Measurements from ENCODE around the gene ZMYM2.
A peak's percentile ranks its signal among the peaks of the same experiment; 100 is the strongest.

The ZMYM2 gene

DNA sequence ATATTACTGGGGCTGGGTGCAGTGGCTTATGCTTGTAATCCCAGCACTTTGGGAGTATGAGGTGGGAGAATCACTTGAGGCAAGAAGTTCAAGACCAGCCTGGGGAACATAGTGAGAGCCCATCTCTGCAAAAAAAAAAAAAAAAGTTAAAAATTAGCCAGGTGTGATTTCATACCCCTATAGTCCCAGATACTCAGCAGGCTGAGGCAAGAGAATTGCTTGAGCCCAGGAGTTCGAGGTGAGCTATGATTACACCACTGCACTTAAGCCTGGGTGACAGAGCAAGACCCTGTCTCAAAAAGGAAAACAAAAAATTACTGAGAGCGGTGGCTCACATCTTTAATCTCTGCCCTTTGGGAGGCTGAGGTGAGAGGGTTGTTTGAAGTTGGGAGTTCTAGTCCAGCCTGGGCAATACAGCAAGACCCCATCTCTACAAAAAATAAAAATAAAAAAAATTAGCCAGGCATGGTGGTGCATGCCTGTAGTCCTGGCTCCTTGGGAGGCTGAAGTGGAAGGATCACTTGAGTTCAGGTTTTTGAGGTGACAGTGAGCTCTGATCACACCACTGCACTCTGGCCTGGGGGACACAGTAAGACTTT, 87.5 kb downstream of the ZMYM2 start:
- Histone ChIP-seq H3K9me3 (ENCODE audit: control insufficient read depth, low read length) (no peaks in the 10 kb centered on the region), H3K4me3 (ENCODE audit: extremely low read depth, insufficient read depth, low read length, poor library complexity, severe bottlenecking) (no peak overlapping the region), H3K36me3 (ENCODE audit: control insufficient read depth, insufficient read depth, low read length) (peaks cover 52% of the 10 kb centered on the region), H3K27ac (ENCODE audit: low read depth, low read length, severe bottlenecking) (no peak overlapping the region), H3K4me1 (ENCODE audit: control insufficient read depth, insufficient read depth, low read length, poor library complexity, severe bottlenecking) (no peaks in the 10 kb centered on the region)
- WGBS, 2 experiments (ENCODE audit: insufficient coverage in 2 of 2) = 100% methylated on average over 1 of the region's 2 CpGs; no CpG with 5 or more reads in 1 of the 2 experiments

DNA sequence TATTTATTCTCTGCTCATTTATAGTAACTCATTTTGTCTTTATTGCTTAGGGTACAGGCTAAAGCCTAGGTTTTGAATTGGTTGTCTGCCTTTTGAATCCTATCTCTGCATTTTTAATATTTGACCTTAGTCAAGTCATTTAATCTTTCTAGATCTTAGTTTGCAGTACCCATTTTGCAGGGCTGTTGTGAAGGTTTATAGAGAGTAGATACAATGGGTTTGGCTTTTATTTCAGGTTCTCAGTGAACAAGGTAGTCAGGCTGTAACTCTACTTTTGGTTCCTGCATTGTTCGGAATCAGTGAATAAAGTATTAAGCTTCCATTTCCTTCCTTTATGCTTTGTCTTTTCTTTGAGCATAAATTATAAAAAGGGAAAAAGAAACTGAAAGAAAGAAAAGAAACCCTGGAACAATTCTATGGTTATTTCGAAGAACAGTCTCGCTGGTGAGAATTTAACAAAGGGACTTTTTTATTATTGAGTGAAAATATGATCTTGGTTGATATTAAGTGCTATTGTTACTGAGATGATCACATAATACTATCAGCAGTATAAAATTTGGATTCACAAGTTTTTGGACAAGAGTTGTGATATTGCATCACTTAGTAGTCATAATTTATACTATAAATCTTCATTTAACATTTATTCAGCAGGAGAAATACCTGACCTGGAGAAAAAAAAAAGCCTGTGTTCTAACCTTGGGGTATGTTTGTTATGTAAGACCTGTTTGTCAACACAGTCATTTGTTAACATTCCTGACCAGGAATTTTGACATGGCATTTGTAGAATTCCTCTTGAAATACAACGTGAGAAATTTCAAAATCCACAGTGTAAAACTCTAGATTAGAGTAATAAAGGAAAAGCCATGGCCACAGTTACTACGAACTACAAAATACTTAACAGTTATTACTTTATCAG, 91.3 kb downstream of the ZMYM2 start:
- Histone ChIP-seq H3K27ac (ENCODE audit: low read depth, low read length, severe bottlenecking) (peak overlapping the region; percentile 16), H3K9me3 (ENCODE audit: control insufficient read depth, low read length) (no peaks in the 10 kb centered on the region), H3K4me1 (ENCODE audit: control insufficient read depth, insufficient read depth, low read length, poor library complexity, severe bottlenecking) (no peaks in the 10 kb centered on the region), H3K4me3 (ENCODE audit: extremely low read depth, insufficient read depth, low read length, poor library complexity, severe bottlenecking) (no peak overlapping the region), H3K36me3 (ENCODE audit: control insufficient read depth, insufficient read depth, low read length) (peaks cover 42% of the 10 kb centered on the region)
- WGBS, 2 experiments (ENCODE audit: insufficient coverage in 2 of 2) = 100% methylated on average over 1 to 2 of the region's 5 CpGs

DNA sequence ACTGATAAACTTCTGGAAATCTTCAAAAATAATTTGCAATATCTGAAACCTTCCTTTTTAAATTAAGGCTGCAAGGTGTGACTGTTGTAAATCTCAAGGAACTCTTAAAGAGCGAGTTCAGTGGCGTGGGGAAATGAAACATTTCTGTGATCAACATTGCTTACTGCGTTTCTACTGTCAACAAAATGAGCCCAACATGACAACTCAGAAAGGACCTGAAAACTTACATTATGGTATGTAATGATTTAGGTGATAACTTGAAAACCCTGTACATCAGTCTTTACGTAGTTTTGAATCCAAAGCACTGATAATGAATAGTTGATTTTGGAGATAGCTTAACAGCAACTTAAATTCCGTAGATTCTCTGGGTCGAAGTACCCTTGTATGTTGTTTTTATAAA, 92.8 kb downstream of the ZMYM2 start:
- Histone ChIP-seq H3K9me3 (ENCODE audit: control insufficient read depth, low read length) (no peaks in the 10 kb centered on the region), H3K36me3 (ENCODE audit: control insufficient read depth, insufficient read depth, low read length) (peaks cover 45% of the 10 kb centered on the region), H3K4me1 (ENCODE audit: control insufficient read depth, insufficient read depth, low read length, poor library complexity, severe bottlenecking) (no peaks in the 10 kb centered on the region), H3K4me3 (ENCODE audit: extremely low read depth, insufficient read depth, low read length, poor library complexity, severe bottlenecking) (no peak overlapping the region), H3K27ac (ENCODE audit: low read depth, low read length, severe bottlenecking) (no peak overlapping the region)
- WGBS, 2 experiments (ENCODE audit: insufficient coverage in 2 of 2) = 100% methylated on average over 2 to 5 of the region's 6 CpGs

DNA sequence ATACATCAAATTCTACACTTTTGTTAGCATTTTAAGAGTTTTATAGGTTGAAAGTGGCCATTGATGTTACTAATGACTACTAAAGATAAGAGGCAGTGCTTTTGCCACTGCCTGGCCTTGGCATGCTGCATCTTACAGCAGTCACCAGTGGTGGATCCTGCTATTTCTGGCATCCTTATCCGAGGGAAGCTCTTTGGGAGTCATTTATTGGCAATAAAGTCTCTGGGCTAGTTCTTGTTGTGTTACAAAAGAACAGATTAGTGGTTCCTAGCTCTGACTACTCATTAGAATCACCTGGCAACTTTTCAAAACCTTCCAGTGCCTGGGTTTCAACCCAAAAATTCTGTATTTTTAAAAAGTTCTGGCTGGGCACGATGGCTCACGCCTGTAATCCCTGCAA, 94.5 kb downstream of the ZMYM2 start:
- H3K9me3 ChIP-seq (ENCODE audit: control insufficient read depth, low read length) = no peaks in the 10 kb centered on the region
- H3K4me1 ChIP-seq (ENCODE audit: control insufficient read depth, insufficient read depth, low read length, poor library complexity, severe bottlenecking) = no peaks in the 10 kb centered on the region
- H3K36me3 ChIP-seq (ENCODE audit: control insufficient read depth, insufficient read depth, low read length) = peaks cover 60% of the 10 kb centered on the region
- no peak overlapping the region for H3K4me3 ChIP-seq (ENCODE audit: extremely low read depth, insufficient read depth, low read length, poor library complexity, severe bottlenecking)
- WGBS, 2 experiments (ENCODE audit: insufficient coverage in 2 of 2) = 96% methylated on average over 3 of the region's 3 CpGs; no CpG with 5 or more reads in 1 of the 2 experiments
- H3K27ac ChIP-seq (ENCODE audit: low read depth, low read length, severe bottlenecking) = no peak overlapping the region

DNA sequence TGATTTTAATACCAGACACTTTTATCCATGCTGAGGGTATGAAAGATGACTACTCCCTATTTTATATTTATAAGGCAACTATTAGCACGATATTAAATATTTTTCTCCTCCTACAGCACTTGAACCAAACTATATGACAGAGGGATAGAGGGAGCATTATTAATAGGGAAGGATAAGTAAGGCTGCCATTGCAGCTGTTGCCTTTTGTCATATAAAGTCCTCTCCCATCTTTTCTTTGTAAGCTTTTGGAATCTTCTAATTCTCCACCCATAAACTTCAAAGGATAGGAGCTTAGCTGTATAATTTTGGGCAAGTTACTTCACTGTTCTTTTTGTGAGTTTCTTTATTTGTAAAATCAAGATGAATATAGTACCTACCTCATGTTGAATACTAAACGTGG, 95.4 kb downstream of the ZMYM2 start:
- Histone ChIP-seq H3K4me3 (ENCODE audit: extremely low read depth, insufficient read depth, low read length, poor library complexity, severe bottlenecking) (no peak overlapping the region), H3K9me3 (ENCODE audit: control insufficient read depth, low read length) (no peaks in the 10 kb centered on the region), H3K4me1 (ENCODE audit: control insufficient read depth, insufficient read depth, low read length, poor library complexity, severe bottlenecking) (no peaks in the 10 kb centered on the region), H3K36me3 (ENCODE audit: control insufficient read depth, insufficient read depth, low read length) (peaks cover 62% of the 10 kb centered on the region), H3K27ac (ENCODE audit: low read depth, low read length, severe bottlenecking) (no peak overlapping the region)
- no CpG with 5 or more reads among the region's 2 CpGs for WGBS, 2 experiments (ENCODE audit: insufficient coverage in 2 of 2)

DNA sequence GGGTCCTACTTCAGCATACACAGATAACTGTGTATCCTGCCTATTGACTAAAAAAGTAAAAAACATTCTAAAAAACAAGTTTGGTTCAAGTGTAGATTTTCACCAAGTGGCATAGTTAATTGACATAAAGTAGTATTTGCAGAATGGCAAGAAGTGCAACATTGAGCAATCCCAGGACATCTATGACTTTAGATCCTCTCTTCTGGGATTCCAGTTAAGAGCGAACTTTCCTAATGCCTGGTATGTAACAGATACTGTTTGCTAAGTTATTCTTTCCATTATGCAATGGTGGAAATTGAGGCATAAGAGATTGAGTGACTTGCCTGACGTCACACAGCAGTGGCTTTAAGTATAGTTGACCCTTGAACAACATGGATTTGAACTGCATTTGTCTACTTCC, 96.1 kb downstream of the ZMYM2 start:
- H3K4me3 ChIP-seq (ENCODE audit: extremely low read depth, insufficient read depth, low read length, poor library complexity, severe bottlenecking) = no peak overlapping the region
- no peaks in the 10 kb centered on the region for H3K9me3 ChIP-seq (ENCODE audit: control insufficient read depth, low read length)
- no peak overlapping the region for H3K27ac ChIP-seq (ENCODE audit: low read depth, low read length, severe bottlenecking)
- H3K36me3 ChIP-seq (ENCODE audit: control insufficient read depth, insufficient read depth, low read length) = peaks cover 65% of the 10 kb centered on the region
- WGBS, 2 experiments (ENCODE audit: insufficient coverage in 2 of 2) = 100% methylated on average over 1 of the region's 2 CpGs; no CpG with 5 or more reads in 1 of the 2 experiments
- no peaks in the 10 kb centered on the region for H3K4me1 ChIP-seq (ENCODE audit: control insufficient read depth, insufficient read depth, low read length, poor library complexity, severe bottlenecking)

DNA sequence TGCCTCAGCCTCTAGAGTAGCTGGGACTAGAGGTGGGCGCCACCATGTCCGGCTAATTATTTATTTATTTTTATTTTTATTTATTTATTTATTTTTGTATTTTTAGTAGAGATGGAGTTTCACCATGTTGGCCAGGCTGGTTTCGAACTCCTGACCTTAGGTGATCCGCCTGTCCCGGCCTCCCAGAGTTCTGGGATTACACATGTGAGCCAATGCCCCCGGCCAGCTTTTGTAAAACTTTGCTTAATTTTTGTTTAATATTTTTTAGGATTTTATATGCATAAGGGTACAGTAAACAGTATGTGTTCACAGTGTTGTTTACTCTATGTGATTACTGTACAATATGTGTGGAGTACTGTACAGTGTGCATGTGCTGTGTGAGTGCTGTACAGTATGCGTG, 98.7 kb downstream of the ZMYM2 start:
- WGBS, 2 experiments (ENCODE audit: insufficient coverage in 2 of 2) = 93 to 94% methylated on average over 3 of the region's 7 CpGs
- H3K36me3 ChIP-seq (ENCODE audit: control insufficient read depth, insufficient read depth, low read length) = peaks cover 90% of the 10 kb centered on the region
- H3K4me3 ChIP-seq (ENCODE audit: extremely low read depth, insufficient read depth, low read length, poor library complexity, severe bottlenecking) = no peak overlapping the region
- no peak overlapping the region for H3K27ac ChIP-seq (ENCODE audit: low read depth, low read length, severe bottlenecking)
- no peaks in the 10 kb centered on the region for H3K9me3 ChIP-seq (ENCODE audit: control insufficient read depth, low read length)
- no peaks in the 10 kb centered on the region for H3K4me1 ChIP-seq (ENCODE audit: control insufficient read depth, insufficient read depth, low read length, poor library complexity, severe bottlenecking)

DNA sequence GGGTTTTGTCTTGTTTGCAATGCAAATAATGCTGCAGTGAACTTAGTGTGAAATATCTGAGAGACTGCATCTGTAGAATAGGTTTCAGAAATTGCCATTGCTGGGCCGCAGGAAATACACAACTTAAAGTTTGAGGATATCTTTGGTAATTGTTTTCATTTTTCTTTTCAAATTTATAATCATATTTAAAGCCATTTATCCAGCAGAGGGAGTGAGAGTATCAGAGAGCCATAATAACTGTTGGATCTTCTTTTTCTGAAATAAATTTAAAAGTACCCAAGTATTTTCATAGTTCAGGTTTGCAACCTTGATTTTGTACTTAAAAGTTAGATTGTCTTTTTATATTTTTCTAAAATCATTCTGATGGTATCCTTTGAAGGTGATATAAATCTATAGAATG, 99.4 kb downstream of the ZMYM2 start:
- no peaks in the 10 kb centered on the region for H3K4me1 ChIP-seq (ENCODE audit: control insufficient read depth, insufficient read depth, low read length, poor library complexity, severe bottlenecking)
- no CpG with 5 or more reads among the region's 1 CpG for WGBS, 2 experiments (ENCODE audit: insufficient coverage in 2 of 2)
- H3K9me3 ChIP-seq (ENCODE audit: control insufficient read depth, low read length) = no peaks in the 10 kb centered on the region
- peaks cover 84% of the 10 kb centered on the region for H3K36me3 ChIP-seq (ENCODE audit: control insufficient read depth, insufficient read depth, low read length)
- H3K4me3 ChIP-seq (ENCODE audit: extremely low read depth, insufficient read depth, low read length, poor library complexity, severe bottlenecking) = no peak overlapping the region
- no peak overlapping the region for H3K27ac ChIP-seq (ENCODE audit: low read depth, low read length, severe bottlenecking)

DNA sequence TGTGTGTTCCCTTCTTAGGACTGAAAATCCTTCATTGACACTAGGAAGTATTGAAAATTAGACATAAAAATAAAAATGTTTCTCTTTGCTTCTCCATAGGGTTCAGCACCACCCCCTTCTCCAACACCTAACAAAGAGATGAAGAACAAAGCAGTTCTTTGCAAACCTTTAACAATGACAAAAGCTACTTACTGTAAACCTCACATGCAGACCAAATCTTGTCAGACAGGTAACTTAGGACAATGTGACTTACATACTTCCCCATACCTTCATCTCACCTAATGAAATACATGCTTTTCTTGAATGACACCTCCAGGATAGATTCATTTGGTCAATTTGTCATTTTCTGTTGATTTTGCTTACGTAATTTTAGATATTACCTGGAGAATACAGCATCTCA, 99.9 kb downstream of the ZMYM2 start:
- no peak overlapping the region for H3K4me3 ChIP-seq (ENCODE audit: extremely low read depth, insufficient read depth, low read length, poor library complexity, severe bottlenecking)
- peaks cover 78% of the 10 kb centered on the region for H3K36me3 ChIP-seq (ENCODE audit: control insufficient read depth, insufficient read depth, low read length)
- no peaks in the 10 kb centered on the region for H3K4me1 ChIP-seq (ENCODE audit: control insufficient read depth, insufficient read depth, low read length, poor library complexity, severe bottlenecking)
- no peaks in the 10 kb centered on the region for H3K9me3 ChIP-seq (ENCODE audit: control insufficient read depth, low read length)
- WGBS, 2 experiments (ENCODE audit: insufficient coverage in 2 of 2) = no CpG with 5 or more reads among the region's 1 CpG
- no peak overlapping the region for H3K27ac ChIP-seq (ENCODE audit: low read depth, low read length, severe bottlenecking)

DNA sequence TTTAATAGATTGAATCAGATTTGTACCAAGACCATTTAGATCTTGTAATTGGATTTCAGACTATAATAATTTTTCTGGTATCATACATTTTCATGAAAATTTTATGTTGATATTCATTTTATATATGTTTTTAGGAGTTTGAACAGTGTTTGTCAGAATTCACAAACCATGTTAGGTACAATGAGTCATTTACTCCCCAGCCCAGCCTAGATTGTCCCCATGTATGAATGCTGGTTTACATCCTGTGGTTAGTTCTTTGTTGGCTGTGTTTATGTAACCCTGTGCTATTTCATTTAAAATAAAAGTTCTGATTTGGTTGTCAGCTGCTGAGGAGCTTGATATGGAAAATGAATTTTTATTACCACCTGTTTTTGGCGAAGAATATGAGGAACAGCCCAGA, 105.6 kb downstream of the ZMYM2 start:
- H3K9me3 ChIP-seq (ENCODE audit: control insufficient read depth, low read length) = no peaks in the 10 kb centered on the region
- no CpG with 5 or more reads among the region's 1 CpG for WGBS, 2 experiments (ENCODE audit: insufficient coverage in 2 of 2)
- no peak overlapping the region for H3K27ac ChIP-seq (ENCODE audit: low read depth, low read length, severe bottlenecking)
- no peaks in the 10 kb centered on the region for H3K4me1 ChIP-seq (ENCODE audit: control insufficient read depth, insufficient read depth, low read length, poor library complexity, severe bottlenecking)
- no peak overlapping the region for H3K4me3 ChIP-seq (ENCODE audit: extremely low read depth, insufficient read depth, low read length, poor library complexity, severe bottlenecking)
- H3K36me3 ChIP-seq (ENCODE audit: control insufficient read depth, insufficient read depth, low read length) = peaks cover 77% of the 10 kb centered on the region

DNA sequence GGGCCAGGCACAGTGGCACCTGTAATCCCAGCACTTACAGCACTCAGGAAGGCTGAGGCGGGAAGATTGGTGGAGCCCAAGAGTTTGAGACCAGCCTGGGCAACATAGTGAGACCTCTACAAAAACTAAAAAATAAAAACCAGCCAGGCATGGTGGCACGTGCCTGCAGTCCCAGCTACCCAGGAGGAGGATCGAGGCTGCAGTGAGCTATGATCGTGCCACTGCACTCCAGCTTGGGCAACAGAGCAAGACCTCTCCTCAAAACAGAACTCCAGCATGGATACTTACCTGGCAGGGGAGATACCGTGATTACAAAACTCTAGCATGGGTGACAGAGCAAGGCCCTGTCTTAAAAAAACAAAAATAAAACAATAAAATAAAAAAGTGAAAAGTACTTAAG, 107.0 kb downstream of the ZMYM2 start:
- WGBS, 2 experiments (ENCODE audit: insufficient coverage in 2 of 2) = 95 to 100% methylated on average over 4 of the region's 5 CpGs
- Histone ChIP-seq H3K36me3 (ENCODE audit: control insufficient read depth, insufficient read depth, low read length) (peaks cover 74% of the 10 kb centered on the region), H3K27ac (ENCODE audit: low read depth, low read length, severe bottlenecking) (no peak overlapping the region), H3K4me3 (ENCODE audit: extremely low read depth, insufficient read depth, low read length, poor library complexity, severe bottlenecking) (no peak overlapping the region), H3K9me3 (ENCODE audit: control insufficient read depth, low read length) (no peaks in the 10 kb centered on the region), H3K4me1 (ENCODE audit: control insufficient read depth, insufficient read depth, low read length, poor library complexity, severe bottlenecking) (no peaks in the 10 kb centered on the region)

Data from mesodermal cell (in vitro differentiated cells).